Muscle of back (tissue), 13 donors: ENCODE data around the gene CLIC2. TPM values are rescaled to one million over a fixed set of nuclear protein-coding genes. Genes with fewer than 3 reads are reported as not detected.
"Not testable (repeated sequence)": the region's sequence is repeated elsewhere in the genome, so short reads cannot be mapped to it uniquely, and the experiment has no call there.

Experiments
- DNase-seq, 3 donors: peaks; one replicate each; pipeline versions ENCODE4 v3.0.0 to v3.0.0-alpha.2; 2013
- long read RNA-seq, 9 donors: transcript quantifications; one replicate each; lab custom pipeline, GENCODE V29; 2026
- polyA plus RNA-seq, 10 donors: library from polyadenylated mRNA; unstranded; fragments of 120-200 nt; gene quantifications; one replicate each; pipeline ENCODE4 v1.2.1, GENCODE V29; 2013; ENCODE audit not compliant: insufficient read length in 10 of 10

The CLIC2 gene
- 1 to 10 TPM; 2.6 to 6.6 (median 4.2) TPM for polyA plus RNA-seq
- long read RNA-seq, donor 1, partial matches to known transcripts = 0 of 3 reads
- long read RNA-seq, donor 1, other reads (novel, unspliced or antisense) = 0 of 3 reads
- long read RNA-seq, donor 2, partial matches to known transcripts = 0 of 2 reads
- long read RNA-seq, donor 2, other reads (novel, unspliced or antisense) = 0 of 2 reads
- long read RNA-seq, donor 3 = 0 reads
- long read RNA-seq, donor 4, partial matches to known transcripts = 0 of 1 reads
- long read RNA-seq, donor 4, other reads (novel, unspliced or antisense) = 0 of 1 reads
- long read RNA-seq, donor 5, transcript CLIC2-202 (6 exons, 2,655 nt) = major isoform, 5 of 5 reads
- long read RNA-seq, donor 5, partial matches to known transcripts = 0 of 5 reads
- long read RNA-seq, donor 5, other reads (novel, unspliced or antisense) = 0 of 5 reads
- long read RNA-seq, donor 6 = 0 reads
- long read RNA-seq, donor 7 = 0 reads
- long read RNA-seq, donor 8, partial matches to known transcripts = 0 of 2 reads
- long read RNA-seq, donor 8, other reads (novel, unspliced or antisense) = 0 of 2 reads
- long read RNA-seq, donor 9 = 0 reads

GRCh38 chrX:155334486-155335336 is at the start of gene CLIC2:
TSS of gene CLIC2 (minus strand) at chrX:155334614. CDS start at chrX:155334427, 187 bp downstream.
- peak; percentile 70 to 89 (median 72) for DNase-seq

- not testable (repeated sequence) for DNase-seq
Observed at GRCh38 chrX:155382529-155382967, 48.1 kb upstream of the CLIC2 start.

GRCh38 chrX:155381843-155382528 is 47.6 kb upstream of the CLIC2 start, which contains the start of gene F8A2:
TSS of gene F8A2 (plus strand) at chrX:155382095. CDS start at chrX:155382115, 20 bp downstream.
- not testable (repeated sequence) for DNase-seq

GRCh38 chrX:155379802-155380201 is 45.4 kb upstream of the CLIC2 start:
- DNase-seq = not testable (repeated sequence)

- not testable (repeated sequence) for DNase-seq
Observed at GRCh38 chrX:155373777-155374458, 39.5 kb upstream of the CLIC2 start.

- not testable (repeated sequence) for DNase-seq
Observed at GRCh38 chrX:155363712-155364111, 29.3 kb upstream of the CLIC2 start.

- DNase-seq = not testable (repeated sequence)
Observed at GRCh38 chrX:155349448-155349847, 15.0 kb upstream of the CLIC2 start.

- DNase-seq = not testable (repeated sequence)
Observed at GRCh38 chrX:155345689-155346088, 11.3 kb upstream of the CLIC2 start.

GRCh38 chrX:155335337-155335712 is 911 bp upstream of the CLIC2 start:
- not testable (repeated sequence) for DNase-seq

GRCh38 chrX:155333544-155334100 is 792 bp downstream of the CLIC2 start:
- peak in 1 of 3 donors; percentile 17 for DNase-seq

GRCh38 chrX:155330992-155331391 is 3.4 kb downstream of the CLIC2 start:
- DNase-seq = no peak

GRCh38 chrX:155329293-155329692 is 5.1 kb downstream of the CLIC2 start:
- DNase-seq = no peak

- no peak for DNase-seq
Observed at GRCh38 chrX:155326610-155327009, 7.8 kb downstream of the CLIC2 start.

- no peak for DNase-seq
Observed at GRCh38 chrX:155314260-155314659, 20.2 kb downstream of the CLIC2 start.

- no peak for DNase-seq
Observed at GRCh38 chrX:155313766-155314165, 20.6 kb downstream of the CLIC2 start.

- no peak for DNase-seq
Observed at GRCh38 chrX:155293771-155294170, 40.6 kb downstream of the CLIC2 start.

- no peak for DNase-seq
Observed at GRCh38 chrX:155279873-155280272, 54.5 kb downstream of the CLIC2 start.

- no peak for DNase-seq
Observed at GRCh38 chrX:155270969-155271368, 63.4 kb downstream of the CLIC2 start.

GRCh38 chrX:155267995-155268394 is 66.4 kb downstream of the CLIC2 start:
- DNase-seq = not testable (repeated sequence)

GRCh38 chrX:155266439-155266838 is 68.0 kb downstream of the CLIC2 start:
- DNase-seq = no peak
